ENCODE data around the gene GAL3ST3.

GRCh38 chr11:66056501-66056900 lies 7.5 kb upstream of the GAL3ST3 start:
- no peak for TF ChIP-seq CTCF (IDR thresholded peaks at IDR 0.05; ENCODE audit: control extremely low read depth in 1 of 3, insufficient read depth in 1 of 3, low read depth in 1 of 3, low read length in 3 of 3)
- TF ChIP-seq CREB1 (IDR thresholded peaks at IDR 0.05) = no peak
- TF ChIP-seq POLR2AphosphoS5 (IDR thresholded peaks at IDR 0.05; ENCODE audit: low read depth, low read length) = no peak
- TF ChIP-seq TAF1 (IDR thresholded peaks at IDR 0.05; ENCODE audit: low read depth, low read length) = no peak

All from H1 (cell line).